IMR-90 (cell line): ENCODE results near the gene NPIPB6. TPM values are rescaled to one million over a fixed set of nuclear protein-coding genes. Genes with fewer than 3 reads are reported as not detected.

Source experiments
- ATAC-seq: fragments of 200-7000 bp; cut with Tn5 transposase; 2 replicates; pipeline ENCODE4 v1.9.1; 2020; ENCODE audit warnings: low read depth, mild to moderate bottlenecking, moderate library complexity
- BruUV-seq: library from RNA; stranded (reverse); fragments of 400-500 nt; replicated peaks from 2 replicates; lab custom pipeline; 2021; lab: Mats Ljungman, UMichigan
- CTCF ChIA-PET: fragments of 300-600 bp; formaldehyde crosslinking; extraction: SDS; loops from one replicate; lab custom pipeline; 2021; ENCODE audit warnings: antibody characterized with exemption; lab: Yijun Ruan, JAX
- POLR2A ChIA-PET: fragments of 300-600 bp; sonication (Branson Sonifier 250); formaldehyde crosslinking; loops from one replicate; lab custom pipeline; 2022; ENCODE audit warnings: antibody characterized with exemption; ENCODE audit not compliant: unreplicated experiment; lab: Charles Lee
- DNase-seq: peaks from one replicate; pipeline ENCODE4 v3.0.0; 2013
- H2AFZ ChIP-seq: replicated peaks from 2 replicates; pipeline ENCODE3; 2013; ENCODE audit warnings: low read length, mild to moderate bottlenecking; ENCODE audit not compliant: poor library complexity
- H2AK5ac ChIP-seq: 2 replicates; pipeline ENCODE4 v1.6.1; 2013; ENCODE audit warnings: low read depth, low read length, inconsistent platforms
- H2AK9ac ChIP-seq: replicated peaks from 2 replicates; pipeline ENCODE3; 2013; ENCODE audit warnings: mild to moderate bottlenecking, low read depth, low read length, moderate library complexity; ENCODE audit not compliant: poor library complexity
- H2BK120ac ChIP-seq: 2 replicates; pipeline ENCODE4 v1.6.1; 2013; ENCODE audit warnings: low read depth, low read length, inconsistent platforms
- H2BK15ac ChIP-seq: 3 replicates; pipeline ENCODE4 v1.6.1; 2013; ENCODE audit warnings: low read depth, low read length, inconsistent platforms
- H2BK20ac ChIP-seq: 2 replicates; pipeline ENCODE4 v1.6.1; 2013; ENCODE audit warnings: low read depth, mild to moderate bottlenecking, inconsistent platforms, low read length, moderate library complexity
- H2BK5ac ChIP-seq: 2 replicates; pipeline ENCODE4 v1.6.1; 2013; ENCODE audit warnings: mild to moderate bottlenecking, low read depth, low read length, inconsistent platforms; ENCODE audit not compliant: poor library complexity, severe bottlenecking
- H3K14ac ChIP-seq: replicated peaks from 2 replicates; pipeline ENCODE4 v1.6.1; 2013; ENCODE audit warnings: low read depth, low read length, inconsistent platforms
- H3K18ac ChIP-seq: 2 replicates; pipeline ENCODE4 v1.6.1; 2013; ENCODE audit warnings: low read depth, low read length, control low read depth
- H3K23ac ChIP-seq: 2 replicates; pipeline ENCODE4 v1.6.1; 2013; ENCODE audit warnings: low read depth, low read length, inconsistent platforms
- H3K27ac ChIP-seq: 2 replicates; pipeline ENCODE4 v1.5.1; 2013; ENCODE audit warnings: mild to moderate bottlenecking, control low read depth, low read length; ENCODE audit not compliant: insufficient read depth
- H3K27me3 ChIP-seq: 2 replicates; pipeline ENCODE4 v1.6.1; 2013; ENCODE audit warnings: low read length; ENCODE audit not compliant: control insufficient read depth, insufficient read depth
- H3K36me3 ChIP-seq: 2 replicates; pipeline ENCODE4 v1.6.1; 2013; ENCODE audit warnings: low read length, mixed read lengths; ENCODE audit not compliant: control insufficient read depth, insufficient read depth
- H3K4ac ChIP-seq: 2 replicates; pipeline ENCODE4 v1.6.1; 2013; ENCODE audit warnings: low read depth, low read length, inconsistent platforms
- H3K4me1 ChIP-seq: 2 replicates; pipeline ENCODE4 v1.6.1; 2013; ENCODE audit warnings: low read length, mixed read lengths; ENCODE audit not compliant: control insufficient read depth, insufficient read depth
- H3K4me2 ChIP-seq: 2 replicates; pipeline ENCODE4 v1.6.1; 2013; ENCODE audit warnings: low read depth, mild to moderate bottlenecking, control low read depth, low read length, moderate library complexity
- H3K4me3 ChIP-seq: 2 replicates; pipeline ENCODE4 v1.5.1; 2013; ENCODE audit warnings: low read depth, mild to moderate bottlenecking, control low read depth, low read length, moderate library complexity; ENCODE audit not compliant: insufficient read depth
- H3K56ac ChIP-seq: 2 replicates; pipeline ENCODE4 v1.6.1; 2013; ENCODE audit warnings: low read length, inconsistent platforms; ENCODE audit not compliant: insufficient read depth; ENCODE audit errors: extremely low read depth
- H3K79me1 ChIP-seq, 2 experiments: 2 replicates each; pipeline ENCODE4 v1.6.1; 2013; ENCODE audit warnings: low read length in 2 of 2, inconsistent platforms in 1 of 2, low read depth in 1 of 2
- H3K9ac ChIP-seq: 2 replicates; pipeline ENCODE4 v1.6.1; 2013; ENCODE audit warnings: low read depth, low read length, control low read depth
- H3K9me1 ChIP-seq: 2 replicates; pipeline ENCODE4 v1.6.1; 2013; ENCODE audit warnings: low read length, inconsistent platforms; ENCODE audit not compliant: insufficient read depth
- H3K9me3 ChIP-seq: 2 replicates; pipeline ENCODE4 v1.6.1; 2013; ENCODE audit warnings: low read length; ENCODE audit not compliant: control insufficient read depth, insufficient read depth
- H4K20me1 ChIP-seq: 2 replicates; pipeline ENCODE4 v1.6.1; 2013; ENCODE audit warnings: low read length, inconsistent platforms; ENCODE audit not compliant: insufficient read depth
- H4K5ac ChIP-seq: 2 replicates; pipeline ENCODE4 v1.6.1; 2013; ENCODE audit warnings: mild to moderate bottlenecking, low read depth, low read length, control low read depth
- H4K8ac ChIP-seq, 2 experiments: 2 replicates each; pipeline ENCODE4 v1.6.1; 2013; ENCODE audit warnings: low read depth in 2 of 2, low read length in 2 of 2, control low read depth in 1 of 2, inconsistent platforms in 1 of 2
- H4K91ac ChIP-seq: 2 replicates; pipeline ENCODE4 v1.6.1; 2013; ENCODE audit warnings: low read depth, low read length, inconsistent platforms; ENCODE audit not compliant: insufficient read depth
- CTCF ChIP-seq: conservative IDR thresholded peaks from 2 replicates; pipeline ENCODE4 v1.5.1; 2012; ENCODE audit warnings: mild to moderate bottlenecking, low read depth, low read length, improper control_type of control experiment
- POLR2A ChIP-seq: IDR thresholded peaks from 2 replicates; pipeline ENCODE4 v1.6.1; 2012; ENCODE audit warnings: mild to moderate bottlenecking, low read depth, low read length
- SMC3 ChIP-seq: fragments of 150-350 bp; IDR thresholded peaks from 2 replicates; pipeline ENCODE4 v1.6.1; 2016; ENCODE audit warnings: low read depth, mild to moderate bottlenecking, antibody characterized with exemption, low read length, moderate library complexity
- USF2 ChIP-seq: fragments of 150-350 bp; IDR thresholded peaks from 2 replicates; pipeline ENCODE4 v1.6.1; 2017; ENCODE audit warnings: mild to moderate bottlenecking, antibody characterized with exemption, low read length, low read depth
- WGBS, 2 experiments: methylation state at CpG; one replicate each; pipeline versions ENCODE4 v1.1.5 to v1.1.7; 2013; ENCODE audit warnings: missing lambda C conversion rate in 2 of 2; ENCODE audit not compliant: insufficient read length in 1 of 2; ENCODE audit errors: extremely low coverage in 2 of 2; 5-methylcytosine and 5-hydroxymethylcytosine counted together
- dilution Hi-C: fragments of 300-500 bp; cut with HindIII; formaldehyde crosslinking; loops from one replicate; pipeline ENCODE4 v1.14.3; 2018; ENCODE audit warnings: low sequenced_read_pairs; ENCODE audit not compliant: unreplicated experiment
- in situ Hi-C: fragments of 300-500 bp; cut with MboI; formaldehyde crosslinking; loops from 3 replicates; pipeline ENCODE4 v1.14.3; 2019; ENCODE audit warnings: low sequenced_read_pairs, inconsistent platforms, mixed read lengths
- intact Hi-C: fragments of 100-400 bp; cut with micrococcal nuclease; formaldehyde crosslinking; loops from 2 replicates; pipeline ENCODE4 v1.10.0; 2022
- polyA plus RNA-seq, 3 experiments: library from polyadenylated mRNA; depleted of rRNA; stranded (reverse); fragments of >200 nt; gene quantifications; 2 replicates each; pipeline ENCODE4 v1.2.3, GENCODE V29; 2012; ENCODE audit warnings: low replicate concordance in 1 of 3
- total RNA-seq: library from RNA; depleted of rRNA; stranded (reverse); fragments of >200 nt; gene quantifications from 2 replicates; pipeline ENCODE4 v1.2.3, GENCODE V29; 2012

NPIPB6 gene
- total and polyA plus RNA-seq, 2 of the 4 experiments (the other 2 are of a cell fraction) = 0.18 to 0.19 TPM

GRCh38 chr16:28298511-28298878, 64.8 kb downstream of the NPIPB6 start:
- Histone ChIP-seq H3K18ac (no peak overlapping the region), H3K9ac (no peak overlapping the region), H4K91ac (no peak overlapping the region), H3K4ac (no peak overlapping the region), H3K4me2 (no peak overlapping the region), H3K27ac (no peak overlapping the region), H2BK20ac (no peak overlapping the region), H3K9me1 (no peaks in the 10 kb centered on the region), H3K9me3 (no peaks in the 10 kb centered on the region), H2BK5ac (no peak overlapping the region), H3K79me1 (no peaks in the 10 kb centered on the region), H4K8ac (no peak overlapping the region), H2AFZ (no peak overlapping the region), H2AK9ac (no peak overlapping the region), H2BK120ac (no peak overlapping the region), H3K23ac (no peak overlapping the region), H4K20me1 (peaks cover 7% of the 10 kb centered on the region; the same call in 1 of the 2 replicates), H4K5ac (no peak overlapping the region), H2AK5ac (no peak overlapping the region), H3K14ac (no peak overlapping the region), H2BK15ac (no peak overlapping the region), H3K27me3 (peaks cover 32% of the 10 kb centered on the region), H3K4me1 (no peaks in the 10 kb centered on the region), H3K36me3 (no peaks in the 10 kb centered on the region), H3K4me3 (no peak overlapping the region), H3K56ac (no peak overlapping the region)
- ChIA-PET CTCF (no interaction called here), POLR2A (no interaction called here)
- no peak for ATAC-seq
- TF ChIP-seq POLR2A = no peak
- TF ChIP-seq CTCF = no peak
- no peak for TF ChIP-seq SMC3
- TF ChIP-seq USF2 = no peak
- dilution Hi-C loops (no loop called here), intact Hi-C loops (no loop called here), in situ Hi-C loops (loop anchor here (10.0 kb wide), 1 partner anchor 306 kb away; no protein-coding TSS in a partner anchor)
- BruUV-seq = no TSS peak
- WGBS, 2 experiments = no CpG with 5 or more reads among the region's 4 CpGs
- DNase-seq = no peak
